AG20443 (cell line): Measurements from ENCODE around the gene CEACAM8.
"Not testable (repeated sequence)": the region's sequence is repeated elsewhere in the genome, so short reads cannot be mapped to it uniquely, and the experiment has no call there.

ENCODE experiments used
- DNase-seq: peaks from one replicate; pipeline ENCODE4 v3.0.0; 2012; ENCODE audit warnings: low spot score, mixed read lengths

The CEACAM8 gene

DNA sequence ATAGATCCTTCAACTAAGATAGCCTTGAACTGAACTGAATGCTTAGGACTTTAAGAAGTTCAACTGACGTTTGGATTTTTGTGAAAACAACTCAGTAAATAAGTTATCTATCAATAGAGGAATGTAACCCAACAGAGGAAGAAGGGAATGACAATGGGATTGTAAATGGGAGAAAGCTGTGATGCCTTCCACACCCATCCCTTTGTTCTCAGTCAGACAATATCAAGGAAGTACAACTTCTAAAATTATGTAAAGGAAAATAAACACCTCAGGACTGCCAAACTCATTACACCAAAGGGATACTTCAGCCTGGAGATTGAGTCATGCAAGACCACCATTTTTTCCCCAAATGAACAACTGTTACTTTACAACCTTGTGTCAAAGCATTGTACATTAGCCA, 21.1 kb downstream of the CEACAM8 start:
- no peak for DNase-seq

DNA sequence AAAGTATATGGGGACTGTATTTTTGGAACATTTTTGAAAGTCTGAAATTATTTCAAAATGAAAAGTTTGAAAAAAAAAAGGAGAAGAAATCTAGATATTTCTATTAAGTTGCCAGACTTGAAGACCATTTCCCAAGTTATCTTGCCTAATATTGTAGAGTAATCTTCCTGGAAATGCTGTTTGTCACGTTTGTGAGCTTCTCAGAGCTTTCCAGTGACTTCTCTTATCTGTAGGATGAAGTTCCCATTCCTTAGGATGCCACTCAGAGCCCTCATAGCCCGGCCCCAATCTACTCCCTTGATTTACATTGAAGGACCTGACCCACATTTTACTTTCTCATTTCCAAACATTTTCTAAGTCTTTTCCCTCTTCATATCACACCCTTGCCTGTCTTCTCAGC, 23.6 kb downstream of the CEACAM8 start:
- DNase-seq, result no peak

DNA sequence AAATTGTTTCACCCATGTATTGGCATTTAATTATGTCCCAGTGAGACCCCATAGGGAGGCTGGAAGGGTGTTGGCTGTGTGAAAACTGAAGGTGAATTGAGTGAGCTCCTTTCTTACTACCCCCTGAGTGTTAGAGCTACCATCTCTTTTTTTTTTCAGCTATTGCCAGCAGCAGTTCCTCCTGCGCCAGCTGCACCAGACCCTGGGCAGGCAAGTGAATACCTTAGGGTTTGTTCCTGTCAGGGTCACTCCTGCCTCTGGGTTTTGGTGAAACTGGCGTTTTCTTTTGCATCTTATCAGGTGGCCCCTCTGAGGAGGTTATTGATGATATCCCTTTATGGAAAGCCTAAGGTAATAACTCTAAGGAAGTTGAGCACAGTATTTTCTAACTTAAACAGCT, 25.5 kb downstream of the CEACAM8 start:
- no peak for DNase-seq

DNA sequence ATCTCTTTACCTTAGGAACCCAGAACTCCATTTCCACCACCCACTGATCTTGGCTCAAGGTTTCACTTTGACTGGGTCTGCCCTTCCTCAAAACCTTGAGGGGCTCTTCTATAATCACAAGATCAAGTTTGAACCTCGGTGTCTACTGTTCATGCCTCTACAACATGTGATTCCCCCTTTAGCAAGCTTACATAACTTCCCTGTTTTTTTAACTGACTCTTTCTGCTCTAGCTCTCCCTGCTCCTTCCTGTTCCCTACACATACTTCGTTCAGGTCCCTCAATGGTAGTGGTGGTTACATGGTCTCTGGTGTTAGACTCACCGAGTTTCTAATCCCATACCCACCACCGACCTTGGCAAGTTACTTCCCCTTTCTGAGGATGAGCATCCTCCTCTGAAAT, 26.7 kb downstream of the CEACAM8 start:
- DNase-seq, result no peak

DNA sequence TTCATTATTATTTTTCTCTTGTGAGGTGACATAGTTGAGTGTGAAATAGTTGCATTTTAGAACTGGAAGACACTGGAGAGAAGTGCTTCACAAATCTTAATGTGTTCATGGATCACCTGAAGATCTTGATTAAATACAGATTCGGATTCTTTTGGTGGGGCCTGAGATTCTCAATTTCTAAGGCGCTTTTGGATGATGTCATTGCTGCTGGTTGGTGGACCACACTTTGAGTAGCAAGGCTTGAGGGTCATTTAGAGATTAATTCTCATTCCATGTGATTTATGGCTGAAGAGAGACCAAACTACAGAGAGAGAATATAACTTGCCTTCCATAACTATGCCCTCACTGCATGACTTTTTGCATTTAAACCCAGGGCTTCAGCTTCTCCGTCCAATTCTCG, 27.2 kb downstream of the CEACAM8 start:
- DNase-seq, result no peak

DNA sequence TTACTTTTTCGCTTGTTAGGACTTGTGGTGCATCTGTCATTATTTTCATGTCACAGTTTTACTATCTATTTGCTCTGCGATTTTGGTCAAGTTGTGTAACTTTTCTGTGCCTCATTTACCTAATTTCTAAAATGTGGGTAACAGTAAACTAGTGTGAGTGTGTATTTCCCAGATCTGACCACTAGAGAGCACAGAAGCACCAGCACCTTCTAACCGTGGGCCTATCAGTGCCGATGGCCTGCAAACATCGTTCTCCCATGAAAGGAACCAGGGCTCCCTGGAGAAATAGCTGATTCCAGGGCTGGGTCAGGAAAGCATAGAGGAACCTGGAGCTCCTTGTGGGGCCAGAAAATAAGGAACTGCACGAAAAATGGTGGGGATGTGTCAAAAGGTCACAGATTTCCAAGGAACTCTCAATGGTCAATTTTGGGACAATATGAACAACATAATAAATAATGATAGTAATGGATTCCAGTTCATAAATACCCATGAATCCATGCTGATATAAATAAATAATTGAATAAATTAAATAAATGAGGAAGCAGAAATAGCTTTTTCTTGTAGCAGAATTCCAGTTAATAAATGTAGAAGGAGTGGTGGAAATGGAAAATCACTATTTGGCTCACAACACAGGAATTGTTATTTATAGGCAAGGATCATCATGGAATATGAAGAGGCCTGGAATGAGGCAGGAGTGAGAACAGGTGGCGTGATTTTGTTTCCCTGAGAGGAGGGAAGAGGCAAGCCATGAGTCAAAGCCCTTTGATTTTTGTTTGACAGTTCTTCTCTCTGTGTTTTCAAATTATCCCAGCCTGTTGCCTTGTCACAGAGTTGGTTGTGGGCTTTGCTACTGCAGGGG, 31.1 kb downstream of the CEACAM8 start:
- peak; percentile 79 for DNase-seq

DNA sequence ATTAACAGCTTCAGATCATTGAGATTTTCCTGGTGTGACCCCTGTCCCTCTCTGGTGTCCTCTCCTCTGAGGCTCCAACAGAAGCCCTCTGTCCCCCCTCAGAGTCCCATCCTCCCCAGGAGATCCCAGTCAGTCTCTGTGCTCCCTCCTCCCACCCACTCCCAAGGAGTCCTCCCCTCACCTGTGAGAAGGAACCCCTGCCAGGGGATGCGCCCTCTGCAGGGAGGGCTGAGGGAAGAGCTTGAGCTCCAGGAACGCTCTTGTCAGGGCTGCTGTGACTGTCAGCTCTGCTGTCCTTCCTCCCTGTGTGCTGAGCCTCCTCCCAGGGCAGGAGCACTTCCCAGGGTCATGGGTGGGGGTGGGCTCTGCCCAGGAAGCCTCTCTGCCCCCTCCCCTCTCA, 33.2 kb downstream of the CEACAM8 start:
- no peak for DNase-seq

DNA sequence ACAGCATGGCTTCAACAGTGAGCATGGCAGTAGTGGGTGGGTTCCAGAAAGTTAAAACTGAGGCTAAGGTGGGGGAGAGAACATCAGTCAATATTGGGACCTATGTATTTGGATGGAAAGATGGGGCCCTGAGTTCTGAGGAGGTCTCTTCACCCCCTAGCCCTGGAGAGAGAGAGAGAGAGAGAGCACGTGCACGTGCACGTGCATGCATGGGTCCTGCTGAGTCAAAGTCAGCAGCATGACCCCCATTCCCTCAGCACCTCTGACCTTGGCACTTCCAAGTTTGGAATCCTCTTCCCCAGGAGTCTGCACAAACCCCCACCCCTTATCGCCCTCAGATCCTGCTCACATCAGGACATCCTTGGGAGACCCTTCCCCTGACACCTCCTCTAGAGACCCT, 34.0 kb downstream of the CEACAM8 start:
- no peak for DNase-seq

DNA sequence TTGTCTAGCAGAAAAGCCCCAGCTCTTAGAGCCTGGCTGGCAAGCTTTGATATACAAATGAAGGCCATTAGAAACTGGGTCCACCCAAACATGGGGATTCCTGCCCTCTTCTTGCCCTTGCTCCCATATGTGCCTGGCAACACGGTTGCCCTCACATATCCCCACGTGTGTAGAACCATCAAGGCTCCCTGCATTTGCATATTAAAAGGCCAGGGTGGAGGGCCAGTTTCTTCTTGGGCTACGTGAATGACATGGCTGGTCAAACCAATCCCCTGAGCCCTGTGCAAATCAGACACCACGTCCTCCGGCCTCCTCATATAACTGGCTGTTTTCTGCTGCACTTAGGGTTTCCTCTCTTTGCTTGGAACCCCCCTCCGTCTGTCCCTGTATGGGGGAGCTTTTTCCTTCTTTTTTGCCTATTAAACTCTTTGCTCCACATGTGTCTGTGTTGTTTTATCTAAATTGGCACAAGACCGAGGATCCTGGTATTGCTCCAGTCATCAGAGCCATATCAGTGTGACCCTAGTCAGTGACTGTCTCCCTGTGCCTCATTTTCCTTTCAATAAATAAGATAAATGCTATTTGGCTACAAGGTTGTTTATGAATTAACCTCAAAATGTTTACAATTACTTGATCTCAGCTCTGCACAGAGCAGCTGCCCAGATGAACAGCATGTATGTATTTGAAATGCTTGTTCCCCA, 36.1 kb downstream of the CEACAM8 start:
- no peak for DNase-seq

DNA sequence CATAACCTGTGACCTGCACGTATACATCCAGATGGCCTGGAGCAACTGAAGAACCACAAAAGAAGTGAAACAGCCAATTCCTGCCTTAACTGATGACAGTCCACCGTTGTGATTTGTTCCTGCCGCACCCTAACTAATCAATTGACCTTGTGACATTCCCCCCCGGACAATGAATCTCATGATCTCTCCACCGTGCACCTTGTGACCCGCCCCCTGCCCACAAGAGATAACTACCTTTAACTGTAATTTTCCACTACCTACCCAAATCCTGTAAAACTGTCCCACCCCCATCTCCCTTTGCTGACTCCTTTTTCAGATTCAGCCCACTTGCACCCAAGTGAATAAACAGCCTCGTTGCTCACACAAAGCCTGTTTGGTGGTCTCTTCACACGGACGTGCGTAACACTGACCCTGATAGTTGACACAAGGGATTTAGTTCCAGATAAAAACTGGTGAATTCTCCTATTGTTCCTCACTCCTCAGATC, 37.3 kb downstream of the CEACAM8 start:
- not testable (repeated sequence) for DNase-seq

DNA sequence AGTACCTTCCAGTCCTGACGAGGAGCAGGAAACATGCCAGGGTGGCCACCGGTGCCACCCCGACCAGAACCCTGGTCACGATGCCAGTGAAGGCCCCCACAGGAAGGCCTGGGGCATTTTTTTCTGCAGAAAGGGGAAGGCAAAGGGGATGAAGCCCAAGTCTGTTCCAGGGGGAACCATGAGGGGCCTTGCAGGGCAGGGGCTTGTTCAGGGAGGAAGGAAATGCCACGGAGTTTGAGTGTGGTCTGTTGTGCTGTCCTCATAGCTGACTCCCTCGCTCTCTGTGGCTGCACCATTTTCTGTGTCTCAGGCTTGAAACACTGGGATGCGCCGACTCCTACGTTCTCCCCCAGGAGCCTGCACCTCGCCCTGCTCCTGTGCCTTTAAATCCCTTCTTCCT, 38.9 kb downstream of the CEACAM8 start:
- no peak for DNase-seq

DNA sequence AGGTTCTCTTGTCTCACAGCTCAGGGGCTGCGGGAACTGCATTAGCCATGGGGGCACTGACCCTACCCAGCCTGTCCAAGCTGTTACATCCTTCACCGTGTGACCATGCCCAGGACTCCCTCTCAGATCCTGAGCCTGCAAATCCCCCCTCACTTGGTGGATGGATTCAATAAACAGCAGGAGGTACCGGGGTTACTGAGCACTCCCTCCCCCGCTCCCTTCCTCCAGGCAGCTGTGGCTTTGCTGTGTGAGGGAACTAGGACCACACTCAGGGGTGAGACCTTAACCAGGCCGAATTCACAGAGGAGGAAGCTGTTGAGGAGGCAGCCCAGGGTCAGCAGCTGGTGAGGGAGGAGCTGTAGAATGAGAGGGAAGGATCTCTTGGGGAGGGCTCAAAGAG, 39.4 kb downstream of the CEACAM8 start:
- no peak for DNase-seq

DNA sequence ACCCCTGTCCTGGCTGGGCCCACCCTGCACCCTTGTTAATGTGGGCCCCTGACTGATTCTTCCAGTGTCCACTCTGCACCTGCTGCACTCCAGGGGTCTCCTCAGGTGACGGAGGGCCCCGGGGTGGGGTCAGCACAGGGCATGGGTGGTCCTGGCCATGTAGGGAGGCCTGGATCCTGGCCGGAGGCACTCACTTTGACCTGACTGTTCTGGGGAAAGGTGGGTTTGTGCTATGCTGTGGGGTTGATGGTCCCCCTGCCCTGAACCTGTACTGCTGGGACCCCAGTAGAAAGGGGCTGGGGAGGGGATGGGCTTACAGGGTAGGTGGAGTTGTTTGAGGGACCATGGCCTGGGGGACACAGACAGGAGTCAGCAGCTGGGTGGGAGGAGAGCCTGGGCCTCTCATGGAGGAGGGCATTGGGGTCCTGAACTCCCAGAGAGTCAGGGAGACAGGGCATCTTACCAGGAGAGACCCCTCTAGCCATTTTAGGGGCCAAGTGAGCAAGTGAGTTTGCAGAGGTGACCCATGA, 40.6 kb downstream of the CEACAM8 start:
- no peak for DNase-seq

DNA sequence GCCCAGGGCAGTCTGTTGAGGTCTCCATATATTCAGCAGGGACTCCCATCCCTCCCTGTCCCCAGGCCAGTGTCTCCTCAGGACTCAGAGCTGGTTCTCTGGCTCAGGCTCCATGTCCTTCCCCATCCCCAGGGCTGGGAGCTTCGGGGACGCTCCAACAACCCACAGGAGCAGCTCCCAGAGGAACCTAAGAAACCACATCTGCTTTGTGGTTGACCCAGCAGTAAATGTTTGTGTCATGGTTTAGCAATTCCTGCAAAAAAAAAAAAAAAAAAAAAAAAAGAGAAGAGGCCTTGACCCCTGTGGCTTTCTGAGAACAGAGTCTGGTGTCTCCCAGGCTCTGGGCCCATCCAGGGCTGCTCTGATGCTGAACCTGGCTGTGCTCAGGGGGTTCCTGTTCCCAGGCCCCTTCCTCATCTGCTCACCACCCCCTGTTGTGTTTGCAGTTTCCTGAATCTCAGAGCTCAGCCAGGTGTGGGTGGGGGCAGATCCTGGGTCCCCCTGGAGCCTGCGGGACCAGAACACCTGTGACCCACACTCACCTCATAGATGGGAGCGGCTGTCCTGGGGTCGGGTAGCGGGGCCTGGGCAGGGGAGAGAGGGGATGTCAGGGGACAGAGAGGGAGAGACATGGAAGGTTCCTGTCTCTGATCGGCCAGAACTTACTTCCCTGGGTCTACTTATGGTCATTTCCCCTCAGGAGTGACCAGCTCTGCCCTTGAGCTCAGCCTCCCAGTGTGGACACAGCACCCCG, 41.3 kb downstream of the CEACAM8 start:
- peak; percentile 84 for DNase-seq

DNA sequence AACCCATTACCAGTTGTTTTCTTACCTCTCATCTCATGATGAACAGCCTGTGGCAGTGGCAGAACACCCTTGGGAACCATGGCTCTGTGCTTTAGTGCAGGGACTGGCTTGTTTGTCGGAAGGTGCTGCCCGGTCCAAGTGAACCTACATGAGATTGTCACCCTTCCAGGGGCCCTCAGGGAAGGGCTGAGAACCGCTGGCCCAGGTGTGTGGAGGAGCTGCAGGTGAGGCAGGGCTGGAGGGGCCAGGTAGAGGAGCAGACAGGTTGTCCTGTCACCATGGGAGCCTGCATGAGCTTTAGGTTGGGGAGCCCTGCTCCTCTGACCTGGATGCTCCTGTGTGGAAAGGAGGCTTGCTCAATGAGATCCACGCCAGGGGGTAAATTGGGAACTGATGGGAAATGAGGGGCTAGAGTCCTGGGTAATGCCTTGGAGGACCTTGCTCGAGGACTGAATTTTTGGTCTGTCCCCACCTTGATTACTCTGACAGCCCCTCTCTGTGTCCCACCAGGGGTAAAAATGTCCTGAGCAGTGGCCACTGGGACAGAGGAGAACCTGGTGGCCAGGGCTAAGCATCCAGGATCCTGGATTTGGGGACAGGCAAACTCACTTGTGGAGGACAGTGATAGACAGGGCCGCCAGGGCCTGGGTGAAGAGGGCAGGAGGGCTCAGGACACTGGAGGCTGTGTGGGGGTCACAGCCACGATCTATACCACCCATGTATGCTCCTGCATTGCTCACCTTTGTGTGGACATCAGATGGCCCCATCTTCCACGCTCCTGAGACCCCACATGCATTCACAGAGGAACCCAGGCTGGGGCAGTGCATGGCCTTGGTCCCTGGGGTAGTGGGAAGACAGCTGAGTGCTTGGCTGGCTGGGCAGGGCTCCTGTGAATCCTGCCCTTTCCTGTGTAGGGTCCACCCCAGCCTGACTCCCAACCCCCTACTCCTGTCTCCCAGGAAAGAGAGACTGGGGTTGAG, 42.3 kb downstream of the CEACAM8 start:
- no peak for DNase-seq

DNA sequence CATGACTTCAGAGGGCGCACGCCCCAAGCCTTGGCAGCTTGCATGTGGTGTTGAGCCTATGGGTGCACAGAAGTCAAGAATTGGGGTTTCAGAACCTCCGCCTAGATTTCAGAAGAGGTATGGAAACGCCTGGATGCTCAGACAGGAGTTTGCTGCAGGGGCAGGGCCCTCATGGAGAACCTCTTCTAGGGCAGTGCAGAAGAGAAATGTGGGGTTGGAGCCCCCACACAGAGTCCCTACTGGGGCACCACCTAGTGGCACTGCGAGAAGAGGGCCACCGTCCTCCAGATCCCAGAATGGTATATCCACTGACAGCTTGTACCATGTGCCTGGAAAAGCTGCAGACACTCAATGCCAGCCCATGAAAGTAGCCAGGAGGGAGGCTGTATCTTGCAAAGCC, 44.2 kb downstream of the CEACAM8 start:
- not testable (repeated sequence) for DNase-seq

DNA sequence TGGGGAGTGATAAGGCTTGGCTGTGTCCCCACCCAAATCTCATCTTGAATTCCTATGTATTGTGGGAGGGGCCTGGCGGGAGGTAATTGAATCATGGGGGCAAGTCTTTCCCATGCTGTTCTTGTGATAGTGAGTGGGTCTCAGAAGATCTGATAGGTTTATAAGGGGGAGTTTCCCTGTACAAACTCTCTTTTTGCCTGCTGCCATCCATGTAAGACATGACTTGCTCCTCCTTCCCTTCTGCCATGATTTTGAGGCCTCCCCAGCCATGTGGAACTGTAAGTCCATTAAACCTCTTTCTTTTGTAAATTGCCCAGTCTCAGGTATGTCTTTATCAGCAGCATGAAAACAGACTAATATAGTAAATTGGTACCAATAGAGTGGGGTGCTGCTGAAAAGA, 45.7 kb downstream of the CEACAM8 start:
- not testable (repeated sequence) for DNase-seq

DNA sequence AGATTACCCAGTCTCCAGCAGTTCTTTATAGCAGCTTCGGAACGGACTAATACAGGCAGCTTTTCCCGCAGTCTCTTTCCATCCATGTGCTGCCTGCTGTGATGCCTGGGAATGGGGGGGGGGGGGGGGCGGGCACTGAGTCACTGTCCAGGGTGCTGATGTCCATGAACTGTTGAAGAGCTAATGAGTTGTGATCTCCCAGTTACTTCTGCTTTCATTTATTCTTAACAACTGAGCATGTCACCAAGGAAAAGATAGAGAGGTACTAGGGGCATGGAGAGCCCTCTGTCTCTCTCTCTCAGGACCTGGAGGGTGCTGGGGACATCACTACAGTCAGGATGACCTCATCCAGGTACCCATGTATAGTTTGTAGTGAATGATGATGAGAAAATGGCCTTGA, 46.2 kb downstream of the CEACAM8 start:
- DNase-seq, result no peak

DNA sequence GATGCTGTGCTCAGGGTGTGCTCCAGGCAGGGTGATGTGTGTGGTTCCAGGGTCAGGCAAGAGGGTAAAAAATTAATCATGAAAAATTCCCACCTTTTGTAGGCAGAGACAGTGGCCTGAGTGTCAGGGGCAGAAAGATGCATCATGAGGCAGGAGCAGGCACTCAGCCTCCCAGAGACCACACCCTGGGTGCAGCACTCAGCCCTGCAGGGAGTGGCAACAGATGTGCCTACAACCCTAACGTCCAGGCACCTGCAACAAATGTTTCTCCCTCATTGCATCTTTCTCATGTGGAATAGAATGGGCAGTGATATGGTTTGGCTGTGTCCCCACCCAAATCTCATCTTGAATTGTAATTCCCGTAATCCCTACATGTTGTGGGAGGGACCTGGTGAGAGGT, 46.8 kb downstream of the CEACAM8 start:
- DNase-seq, result no peak

DNA sequence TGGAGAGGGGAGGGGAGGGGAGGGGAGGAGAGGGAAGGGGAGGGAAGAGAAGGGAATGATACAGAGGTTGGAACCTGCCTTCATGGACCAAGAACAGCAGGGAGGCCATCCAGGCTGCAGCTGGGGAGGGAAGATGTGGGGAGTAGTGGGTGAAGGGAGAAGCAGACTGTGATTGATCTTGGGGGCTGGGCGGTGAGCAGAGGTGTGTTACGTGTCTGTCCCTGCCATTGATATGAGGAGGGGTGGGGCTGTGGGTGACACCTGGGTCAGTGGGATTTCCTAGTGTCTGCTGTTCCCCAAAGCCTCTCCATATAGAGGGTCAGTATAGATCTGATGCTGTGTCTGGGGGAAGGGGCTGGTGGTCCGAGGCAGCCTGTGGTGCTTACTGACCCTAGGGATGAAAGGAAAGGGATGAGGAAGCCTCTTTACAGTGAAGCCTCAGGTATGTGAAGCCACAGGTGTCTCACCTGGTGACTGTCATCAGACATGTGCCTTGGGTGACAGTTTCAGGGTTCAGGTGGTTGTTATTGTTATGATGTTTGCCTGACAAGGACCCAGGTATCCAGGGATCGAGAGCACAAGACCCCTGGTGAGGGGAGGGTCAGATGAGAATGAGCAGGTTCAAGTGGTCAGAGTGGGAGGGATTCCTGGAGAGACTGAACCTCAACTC, 47.8 kb downstream of the CEACAM8 start:
- DNase-seq, result no peak

DNA sequence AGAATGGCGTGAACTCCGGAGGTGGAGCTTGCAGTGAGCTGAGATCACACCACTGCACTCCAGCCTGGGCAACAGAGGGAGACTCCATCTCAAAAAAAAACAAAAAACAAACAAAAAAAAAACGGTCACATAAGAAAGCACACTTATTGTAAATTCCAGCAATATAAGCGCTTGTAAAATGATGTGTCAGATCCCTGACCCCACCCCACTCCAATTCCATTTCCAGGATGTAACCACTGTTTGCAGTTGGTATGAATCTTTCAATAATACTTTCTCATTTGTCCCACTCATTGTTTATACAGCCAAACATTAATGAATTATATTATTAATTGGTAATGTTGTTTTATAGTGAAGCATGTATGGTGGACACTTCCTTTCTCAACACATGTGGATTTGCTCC, 50.6 kb downstream of the CEACAM8 start:
- no peak for DNase-seq
